GM19239 (cell line): ENCODE results near the gene SYNDIG1.

Experiments used
- DNase-seq: peaks from one replicate; pipeline ENCODE4 v3.0.0; 2011; ENCODE audit warnings: low spot score; ENCODE audit not compliant: insufficient read length
- FAIRE-seq: peaks from 2 replicates; lab custom pipeline; 2011; peaks lifted over from hg19 to GRCh38; lab: Jason Lieb, UNC

The SYNDIG1 gene

DNA sequence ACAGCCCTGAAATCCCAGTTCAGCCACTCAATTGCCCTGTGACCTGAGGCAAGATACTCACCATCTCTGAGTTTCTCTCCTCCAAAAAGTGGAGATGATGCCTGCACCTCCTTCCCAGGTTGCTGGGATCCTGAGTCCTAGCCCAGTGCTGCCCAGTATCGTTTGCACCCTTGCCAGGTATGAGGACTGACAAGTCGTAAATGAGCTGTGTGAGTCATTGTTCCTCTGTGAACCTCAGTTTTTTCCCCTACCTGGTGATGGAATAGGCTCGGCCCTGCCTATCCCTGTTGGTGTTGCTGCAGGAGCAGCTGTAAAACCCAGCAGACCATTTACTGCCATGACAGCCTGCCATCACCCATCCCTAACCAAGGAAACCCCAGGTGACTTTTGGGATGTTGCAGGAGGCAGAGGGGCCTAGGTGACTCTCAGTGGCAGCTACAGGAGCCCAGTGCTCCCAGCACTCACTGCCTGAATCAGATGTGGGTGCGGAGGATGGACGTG is 229.3 kb downstream of the SYNDIG1 start:
- DNase-seq (no peak), FAIRE-seq (no peak)

DNA sequence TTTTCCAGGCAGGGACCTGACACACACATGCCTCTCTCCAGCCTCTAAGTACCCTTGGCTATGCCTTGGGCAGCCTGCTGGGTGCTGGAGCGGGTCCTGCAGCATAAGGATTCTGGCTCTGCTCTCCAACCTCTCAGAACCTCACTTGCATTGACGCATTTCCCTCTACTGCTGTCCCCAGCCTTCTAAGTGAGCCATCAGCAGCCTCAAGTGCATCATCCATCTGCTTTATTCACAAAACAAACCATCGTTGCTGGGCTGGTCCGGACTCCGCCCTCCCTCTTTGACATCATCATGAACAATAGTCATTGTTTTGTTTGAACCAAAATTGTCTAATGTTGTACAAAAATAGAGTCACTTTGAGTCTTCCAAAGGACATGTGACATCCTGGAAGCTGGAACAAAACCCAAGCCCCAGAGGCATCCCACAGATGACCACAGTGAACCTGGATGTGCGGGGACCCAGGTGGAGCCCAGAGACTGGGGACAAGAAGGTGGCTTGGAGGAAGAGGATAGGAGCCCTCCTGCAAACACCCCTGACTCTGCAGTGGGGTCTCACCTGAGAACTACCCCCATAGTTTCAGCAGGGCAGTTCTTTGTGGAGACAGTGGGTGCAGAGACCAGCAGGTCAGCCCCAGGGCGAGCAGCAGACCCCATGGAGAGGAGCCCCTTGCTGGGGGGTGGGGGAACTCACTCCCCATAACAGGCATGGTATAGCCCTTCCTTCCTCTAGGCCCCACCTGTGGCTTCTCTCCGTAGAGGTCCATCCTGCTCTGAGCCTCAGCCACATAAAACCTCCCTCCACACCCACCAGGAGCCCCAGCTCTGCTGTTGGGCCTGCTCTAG is 230.1 kb downstream of the SYNDIG1 start:
- FAIRE-seq (no peak), DNase-seq (no peak)

DNA sequence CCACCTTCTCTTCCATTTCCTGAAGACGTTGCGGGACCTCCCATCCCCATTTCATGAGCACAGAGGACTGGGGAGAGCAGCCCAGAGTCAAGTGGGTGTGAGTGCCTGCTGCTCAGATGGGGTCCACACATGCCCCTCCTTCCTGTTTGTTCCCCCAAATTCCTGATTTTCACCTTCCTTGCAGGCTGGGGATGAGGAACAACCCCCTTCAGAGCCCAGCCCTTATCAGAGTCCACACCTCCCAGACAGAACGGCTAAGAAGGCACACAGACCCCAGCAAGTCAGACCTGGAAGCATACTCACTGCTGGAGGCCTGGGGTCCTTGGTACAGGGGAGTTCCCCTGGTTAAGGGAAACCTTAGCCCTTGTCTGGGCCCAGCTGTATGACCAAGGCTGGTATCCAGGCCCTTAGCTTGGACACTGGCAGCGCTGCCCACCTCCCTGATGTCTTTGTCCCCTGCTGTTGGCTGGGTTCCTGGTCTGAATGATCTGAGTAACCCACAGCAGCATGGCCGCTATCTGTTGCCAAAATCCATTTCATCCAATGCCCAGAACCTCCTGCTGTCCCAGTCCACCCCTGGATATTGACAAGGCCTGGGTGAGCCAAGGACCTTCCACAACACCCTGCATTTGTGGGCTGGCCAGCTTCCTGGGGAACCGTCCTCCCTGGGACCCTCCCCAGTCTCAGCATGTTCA is 230.9 kb downstream of the SYNDIG1 start:
- DNase-seq: no peak

DNA sequence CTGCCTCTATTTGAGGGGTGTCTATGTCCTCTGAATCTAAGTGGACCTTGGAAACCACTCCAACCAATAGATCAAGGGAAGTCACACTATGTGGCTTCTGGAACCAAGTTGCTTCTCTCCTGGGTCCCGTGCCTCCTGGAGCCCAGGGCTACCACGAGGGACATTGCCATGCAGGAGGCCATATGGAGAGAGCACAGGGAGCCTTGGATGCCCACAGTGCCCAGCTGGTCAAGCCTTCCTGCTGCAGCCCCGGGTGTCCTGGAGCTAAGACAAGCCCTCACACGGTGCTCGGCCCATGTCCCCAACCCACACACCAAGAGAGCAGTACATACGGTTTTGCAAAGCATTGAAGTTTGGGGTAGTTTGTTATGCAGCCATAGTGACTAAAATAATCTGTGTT is 231.6 kb downstream of the SYNDIG1 start:
- FAIRE-seq (no peak), DNase-seq (no peak)

More for the DNA sequence above, 230.9 kb downstream of the SYNDIG1 start:
- FAIRE-seq: no peak

DNA sequence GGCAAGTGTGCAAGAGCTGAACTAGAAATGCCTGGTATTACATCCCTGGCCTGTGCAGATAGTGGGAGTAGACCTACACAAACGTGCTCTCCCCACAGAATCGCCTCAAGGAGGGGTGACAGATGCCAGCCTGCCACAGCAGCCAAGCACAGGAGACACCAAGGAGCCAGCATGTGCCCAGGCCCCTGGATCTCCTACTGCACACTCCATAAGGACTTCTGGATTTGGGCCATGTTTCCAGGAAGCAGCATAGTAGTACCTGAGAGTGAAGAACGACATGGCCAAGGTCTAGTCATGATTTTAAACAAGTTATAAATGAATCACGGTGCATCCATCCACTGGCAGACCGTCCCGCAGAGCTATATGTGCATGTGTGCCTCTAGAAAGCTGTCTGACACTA is 232.2 kb downstream of the SYNDIG1 start:
- FAIRE-seq (no peak), DNase-seq (no peak)

DNA sequence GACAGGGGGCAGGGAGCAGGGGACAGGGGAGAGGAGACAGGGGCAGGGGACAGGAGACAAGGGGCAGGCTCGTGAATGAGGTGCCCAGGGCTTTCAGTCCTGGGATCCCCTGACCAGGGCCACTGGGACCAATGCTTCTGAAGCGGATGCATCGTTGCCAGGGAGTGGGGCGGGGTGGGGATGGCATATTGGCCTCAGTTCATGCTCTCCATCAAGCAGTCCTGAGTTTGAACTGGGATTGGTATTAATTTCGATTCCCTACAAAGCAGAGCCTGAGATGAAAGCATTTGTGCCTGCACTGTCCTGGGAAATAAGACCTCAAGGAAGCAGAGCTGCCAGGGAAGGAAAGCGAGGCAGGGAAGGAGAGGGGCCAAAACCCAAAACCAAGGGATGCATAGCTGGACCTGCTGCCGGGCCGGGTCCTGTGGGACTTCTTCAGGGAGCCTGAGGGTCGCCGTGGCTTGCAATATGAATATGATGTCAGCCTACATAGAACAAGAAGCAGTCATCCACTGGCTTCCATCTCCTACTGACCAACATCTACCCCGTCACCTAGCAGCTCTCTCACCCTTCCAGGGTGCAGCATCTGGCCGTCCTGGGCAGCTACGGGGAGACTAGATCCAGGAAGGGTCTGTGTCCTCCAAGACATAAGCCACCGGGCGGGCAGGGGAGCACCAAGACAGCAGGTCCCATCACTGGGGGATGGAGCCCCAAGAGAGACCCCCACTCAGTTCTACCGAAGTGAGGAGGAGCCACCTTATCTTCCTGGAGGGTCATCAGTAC is 233.3 kb downstream of the SYNDIG1 start:
- FAIRE-seq: no peak
- no peak for DNase-seq

DNA sequence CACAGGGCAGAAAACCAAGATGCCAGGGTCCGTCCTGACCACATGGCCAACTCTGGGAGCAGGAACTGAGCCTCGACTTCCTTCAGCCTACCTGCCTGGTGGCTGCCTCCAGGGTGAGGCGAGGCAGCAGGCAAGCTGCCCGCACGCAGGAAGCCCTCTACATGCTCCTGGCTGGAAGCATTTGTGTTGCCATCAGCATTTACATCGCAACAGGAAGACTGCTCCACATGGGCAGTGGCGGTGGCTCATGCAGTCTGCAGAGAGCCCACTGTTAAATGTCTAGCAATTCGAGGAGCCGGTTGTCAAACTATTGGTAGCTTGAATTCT is 233.8 kb downstream of the SYNDIG1 start:
- no peak for DNase-seq

DNA sequence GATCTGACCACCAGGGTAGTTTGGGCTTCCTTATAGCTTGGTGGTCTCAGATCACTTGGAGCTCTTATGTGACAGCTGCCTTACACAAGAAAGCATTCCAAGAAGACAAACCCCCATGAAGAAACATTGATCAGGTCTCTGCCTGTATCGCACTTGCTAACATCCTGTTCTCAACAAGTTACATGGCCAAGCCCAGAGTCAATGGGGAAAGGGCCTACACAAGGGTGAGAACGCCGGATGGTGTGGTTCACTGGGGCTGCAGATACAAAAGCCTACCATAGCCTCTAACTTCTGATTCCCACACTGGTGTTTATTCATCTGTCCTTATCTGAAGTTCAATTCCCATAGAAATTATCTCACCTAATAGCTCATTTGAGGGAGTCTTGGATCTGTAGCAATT is 235.5 kb downstream of the SYNDIG1 start:
- FAIRE-seq (no peak), DNase-seq (no peak)

More for the DNA sequence above, 233.8 kb downstream of the SYNDIG1 start:
- no peak for FAIRE-seq

DNA sequence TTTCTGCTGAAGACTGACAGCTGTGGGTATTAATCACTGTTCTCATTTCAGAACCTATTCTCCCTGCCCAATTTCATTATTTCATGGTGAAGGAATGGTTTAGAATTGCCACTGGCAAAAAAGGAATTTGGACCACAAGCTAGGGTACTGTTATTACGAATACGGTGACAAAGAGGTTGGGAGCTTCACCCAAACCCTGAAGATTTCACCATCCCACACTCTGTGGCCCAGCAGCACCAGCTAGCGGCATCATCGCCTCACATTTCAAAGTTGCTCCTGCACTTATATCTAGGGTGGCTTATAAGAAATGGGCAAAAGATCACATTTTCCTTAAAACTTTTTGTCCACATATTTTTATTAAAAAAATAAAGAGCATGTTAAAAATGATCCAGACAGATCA is 236.1 kb downstream of the SYNDIG1 start:
- FAIRE-seq: no peak

DNA sequence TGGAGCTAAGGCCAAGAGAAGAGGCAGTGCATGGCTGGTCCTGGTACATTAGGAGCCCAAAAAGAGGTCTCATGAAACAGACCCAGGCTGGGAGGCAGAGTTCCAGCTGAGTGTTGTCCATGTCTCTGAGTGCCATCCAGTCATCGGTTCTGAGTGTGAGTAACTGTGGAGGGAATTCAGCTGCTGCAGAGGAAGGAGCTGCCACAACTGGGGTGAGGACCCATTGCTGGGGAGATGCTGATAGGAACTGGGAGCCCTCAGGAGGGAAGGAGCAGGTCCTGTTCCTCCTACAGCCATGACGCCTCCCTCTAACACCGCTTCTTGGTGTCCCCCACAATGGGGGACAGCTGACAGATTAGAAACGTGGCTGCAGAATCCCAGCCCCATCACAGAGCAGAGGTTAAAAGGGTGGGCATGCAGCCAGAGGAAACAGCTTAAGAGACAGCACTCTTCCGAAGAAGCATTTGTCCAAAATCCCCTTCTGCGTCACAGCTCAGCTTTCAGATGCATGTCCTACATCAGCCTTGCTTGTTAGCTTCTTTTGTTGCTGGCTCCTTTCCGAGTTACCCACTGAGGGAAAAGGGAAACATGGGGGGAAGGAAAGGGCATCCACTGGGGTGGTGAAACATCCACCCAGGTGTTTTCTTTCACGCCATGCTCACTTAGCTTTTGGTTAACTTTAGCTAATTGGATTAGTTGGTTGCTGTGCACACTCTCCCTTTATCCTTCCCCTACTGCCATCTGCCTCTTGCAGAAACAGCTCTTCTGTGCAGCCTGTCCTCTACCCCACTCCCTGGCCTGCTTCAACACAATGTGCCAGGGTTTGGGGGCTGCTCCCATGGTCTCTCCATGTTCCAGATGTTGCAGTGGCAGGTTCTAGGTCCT is 239.2 kb downstream of the SYNDIG1 start:
- FAIRE-seq: no peak
- DNase-seq: no peak

More for the DNA sequence above, 236.1 kb downstream of the SYNDIG1 start:
- DNase-seq: no peak
